ENCODE results near the gene SNORC.

DNA sequence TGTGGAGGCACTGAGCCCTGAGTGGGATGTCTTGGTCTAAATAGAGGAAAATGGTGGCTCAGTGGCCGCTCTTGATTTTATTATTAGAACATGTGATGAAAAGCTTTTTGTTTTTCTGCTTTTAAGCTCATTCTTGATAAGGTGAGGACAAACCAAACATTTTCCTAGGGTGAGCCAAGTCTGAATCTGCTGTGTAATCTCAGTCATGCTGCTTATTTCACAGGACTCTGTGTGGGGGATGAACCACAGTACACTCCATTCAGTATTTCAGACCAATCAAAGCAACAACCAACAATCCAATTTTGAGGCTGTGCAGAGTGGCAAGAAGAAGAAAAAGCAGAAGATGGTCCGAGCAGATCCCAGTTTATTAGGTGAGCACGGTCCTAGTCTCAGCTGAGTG is 20.0 kb upstream of the SNORC start:
- TF ChIP-seq CTCF (conservative IDR thresholded peaks at IDR 0.05) (no peak), ZFX (IDR thresholded peaks at IDR 0.05) (no peak)
